GM21619 (cell line): ENCODE measurements around the gene PAIP2.
"Not testable (repeated sequence)": the region's sequence is repeated elsewhere in the genome, so short reads cannot be mapped to it uniquely, and the experiment has no call there.

Experiments
- ATAC-seq: cut with Tn5 transposase; IDR thresholded peaks from one replicate; pipeline ENCODE4 v1.9.1; 2021; ENCODE audit not compliant: unreplicated experiment

Gene PAIP2

DNA sequence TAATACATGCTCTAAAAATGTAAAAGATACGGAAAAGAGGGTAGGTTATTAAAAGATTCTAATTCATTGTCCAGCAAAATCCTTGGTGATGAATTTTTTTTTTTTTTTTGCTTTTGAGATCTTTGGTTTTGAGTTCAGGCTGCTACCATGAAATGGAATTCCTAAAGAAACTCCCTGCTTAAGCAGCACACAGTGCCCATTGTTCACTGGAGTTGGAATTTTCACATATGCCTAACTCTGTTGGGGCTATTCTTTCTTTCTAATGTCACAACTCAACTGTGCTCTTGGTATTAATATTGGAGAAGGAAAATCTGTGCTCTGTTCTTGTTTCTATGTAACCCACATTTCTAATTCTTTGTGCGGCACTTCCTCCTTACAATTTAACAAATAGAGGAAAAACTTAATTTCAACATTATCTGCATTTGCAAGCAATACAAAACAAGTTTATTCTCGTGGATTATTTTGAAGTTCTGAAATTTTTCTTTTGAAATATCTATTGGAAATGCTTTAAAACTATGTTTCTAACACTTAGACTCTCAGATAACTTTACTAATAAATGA lies 26.5 kb upstream of the PAIP2 start:
- no peak for ATAC-seq

DNA sequence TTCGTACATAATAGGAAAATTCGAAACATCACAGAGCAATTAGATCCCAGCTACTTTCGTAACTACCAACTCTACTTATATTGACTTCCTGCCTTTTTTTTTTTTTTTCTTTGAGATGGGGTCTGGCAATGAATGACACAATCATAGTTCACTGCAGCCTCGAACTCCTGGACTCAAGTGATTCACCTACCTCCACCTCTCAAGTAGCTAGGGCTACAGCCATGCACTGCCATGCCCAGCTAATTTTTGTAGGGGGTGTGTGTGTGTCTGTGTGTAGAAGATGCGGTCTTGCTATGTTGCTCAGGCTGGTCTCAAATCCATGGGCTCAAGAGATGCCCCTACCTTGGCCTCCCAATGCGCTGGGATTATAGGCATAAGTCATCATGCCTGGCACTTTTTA lies 5.8 kb upstream of the PAIP2 start:
- no peak for ATAC-seq

DNA sequence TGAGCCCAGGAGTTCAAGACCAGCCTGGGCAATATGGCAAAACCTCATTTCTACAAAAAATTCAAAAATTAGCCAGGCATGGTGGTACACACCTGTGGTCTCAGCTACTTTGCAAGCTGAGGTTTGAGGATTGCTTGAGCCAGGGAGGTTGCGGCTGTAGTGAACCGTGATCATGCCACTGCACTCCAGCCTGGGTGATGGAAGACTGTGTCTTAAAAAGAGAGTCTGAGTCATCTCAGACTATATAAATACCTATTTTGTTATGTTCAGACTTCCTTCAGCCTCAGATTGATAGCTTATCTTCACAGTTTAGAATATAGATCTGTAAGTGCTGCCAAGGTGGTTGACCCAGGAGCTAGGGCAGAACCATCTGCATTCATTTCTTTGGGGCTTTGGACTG lies 1.6 kb upstream of the PAIP2 start:
- no peak for ATAC-seq

DNA sequence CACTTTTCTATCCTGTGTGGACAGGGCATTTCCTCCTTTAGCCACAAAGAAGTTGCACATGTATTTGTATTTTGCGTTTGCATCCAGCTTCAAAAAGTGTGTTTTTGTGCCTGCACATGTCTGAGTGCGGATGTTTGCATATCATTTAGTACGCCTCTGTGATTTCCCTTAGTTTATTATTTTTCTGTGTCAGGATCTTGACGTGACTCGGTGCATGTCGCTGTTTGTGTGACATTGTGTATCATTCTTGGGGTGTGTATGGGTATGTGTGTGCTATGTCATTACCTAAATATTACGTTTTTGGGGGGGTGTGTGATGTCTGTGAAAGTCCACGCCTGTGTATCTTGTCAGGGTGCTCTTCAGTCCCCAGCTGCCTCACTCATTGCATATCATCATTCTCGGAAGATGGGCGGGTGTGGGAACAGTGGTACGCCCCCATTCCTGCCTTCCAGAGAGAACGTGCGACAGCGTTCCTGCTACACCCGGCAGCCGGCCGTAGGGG lies 416 bp upstream of the PAIP2 start:
- no peak for ATAC-seq

DNA sequence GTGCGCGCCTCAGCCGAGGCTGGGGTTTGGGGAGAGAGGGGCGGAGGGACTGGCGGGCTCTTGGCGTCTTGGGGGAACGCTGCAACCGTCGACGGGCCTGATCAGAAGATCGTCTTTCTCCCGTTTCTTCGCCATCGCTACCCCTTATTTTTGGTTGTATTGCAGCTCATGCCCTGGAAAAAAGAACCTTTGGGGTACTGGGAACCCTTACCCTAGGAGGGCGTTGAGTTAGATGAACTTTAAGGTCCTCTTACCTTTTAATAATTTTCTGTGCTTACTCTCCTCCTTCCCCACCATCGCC lies 719 bp downstream of the PAIP2 start:
- peak; percentile 53 for ATAC-seq

DNA sequence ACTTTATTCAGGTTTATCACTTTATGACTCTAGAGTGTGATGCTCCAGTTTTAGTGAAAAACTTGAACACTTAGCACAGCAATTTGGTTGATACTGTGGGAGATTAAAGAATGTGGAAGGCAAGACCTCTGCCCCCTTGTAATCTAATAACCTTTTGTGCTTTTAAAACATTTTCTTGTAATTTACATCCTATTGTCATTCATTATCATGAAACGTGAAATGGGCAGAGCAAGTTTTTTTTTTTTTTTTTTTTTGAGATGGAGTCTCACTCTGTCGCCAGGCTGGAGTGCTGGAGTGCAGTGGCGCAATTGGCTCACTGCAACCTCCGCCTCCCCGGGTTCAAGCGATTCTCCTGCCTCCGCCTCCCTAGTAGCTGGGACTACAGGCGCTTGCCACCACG lies 1.8 kb downstream of the PAIP2 start:
- ATAC-seq = no peak

DNA sequence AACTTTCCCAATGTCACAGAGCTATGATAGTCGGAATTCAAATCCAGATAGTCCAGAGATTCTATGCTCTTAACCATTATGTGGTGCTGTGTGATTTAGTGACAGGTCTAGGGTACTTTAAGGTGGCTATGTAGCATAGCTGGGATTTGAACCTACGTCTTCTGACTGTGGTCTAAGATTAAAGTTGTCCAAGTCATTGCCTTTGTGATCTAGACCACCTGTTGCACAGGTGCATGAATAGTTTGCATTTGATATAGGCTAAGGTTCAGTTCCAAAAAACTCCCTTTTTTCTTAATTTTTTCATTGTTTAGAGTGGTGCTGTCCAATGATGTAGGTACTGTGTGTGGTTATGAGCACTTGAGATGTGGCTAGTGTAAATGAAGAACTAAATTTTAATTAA lies 2.5 kb downstream of the PAIP2 start:
- ATAC-seq = no peak

DNA sequence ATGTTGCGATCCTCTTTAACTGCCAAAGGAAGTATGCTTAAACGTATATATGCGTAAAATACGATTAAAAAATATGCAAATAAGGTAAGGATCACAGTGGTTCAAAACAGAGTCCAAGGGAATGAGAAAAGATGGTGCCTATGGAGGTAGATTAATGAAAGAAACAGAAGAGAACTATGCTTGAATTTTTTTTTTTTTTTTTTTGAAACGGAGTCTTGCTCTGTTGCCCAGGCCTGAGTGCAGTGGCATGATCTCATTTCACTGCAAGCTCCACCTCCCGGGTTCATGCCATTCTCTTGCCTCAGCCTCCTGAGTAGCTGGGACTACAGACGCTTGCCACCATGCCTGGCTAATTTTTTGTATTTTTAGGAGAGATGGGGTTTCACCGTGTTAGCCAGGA lies 3.8 kb downstream of the PAIP2 start:
- not testable (repeated sequence) for ATAC-seq

DNA sequence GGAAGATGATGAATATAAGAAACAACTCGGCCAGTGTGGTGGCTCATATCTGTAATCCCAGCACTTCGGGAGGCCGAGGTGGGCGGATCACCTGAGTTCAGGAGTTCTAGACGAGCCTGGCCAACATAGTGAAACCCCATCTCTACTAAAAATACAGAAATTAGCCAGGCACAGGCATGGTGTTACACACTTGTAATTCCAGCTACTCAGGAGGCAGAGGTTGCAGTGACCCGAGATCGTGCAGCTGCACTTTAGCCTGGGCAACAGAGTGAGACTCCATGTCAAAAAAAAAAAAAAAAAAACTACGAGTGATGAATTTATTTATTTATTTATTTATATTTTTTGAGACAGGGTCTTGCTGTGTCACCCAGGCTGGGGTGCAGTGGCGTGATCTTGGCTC lies 6.2 kb downstream of the PAIP2 start:
- not testable (repeated sequence) for ATAC-seq

DNA sequence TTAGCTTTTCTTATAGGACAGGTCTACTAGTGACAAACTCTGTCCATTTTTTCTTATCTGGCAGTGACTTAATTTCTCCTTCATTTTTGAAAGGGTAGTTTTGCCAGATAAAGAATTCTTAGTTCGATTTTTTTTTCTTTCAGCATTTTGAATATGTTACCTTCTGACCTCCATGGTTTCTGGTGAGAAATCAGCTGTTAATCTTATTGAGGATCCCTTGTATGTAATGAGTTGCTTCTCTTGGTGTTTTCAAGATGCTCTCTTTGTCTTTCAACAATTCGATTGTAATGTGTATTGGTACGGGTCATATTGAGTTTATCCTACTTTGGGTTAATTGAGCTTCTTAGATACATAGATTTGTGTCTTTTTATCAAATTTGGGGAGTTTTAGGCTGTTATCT lies 12.5 kb downstream of the PAIP2 start:
- no peak for ATAC-seq

DNA sequence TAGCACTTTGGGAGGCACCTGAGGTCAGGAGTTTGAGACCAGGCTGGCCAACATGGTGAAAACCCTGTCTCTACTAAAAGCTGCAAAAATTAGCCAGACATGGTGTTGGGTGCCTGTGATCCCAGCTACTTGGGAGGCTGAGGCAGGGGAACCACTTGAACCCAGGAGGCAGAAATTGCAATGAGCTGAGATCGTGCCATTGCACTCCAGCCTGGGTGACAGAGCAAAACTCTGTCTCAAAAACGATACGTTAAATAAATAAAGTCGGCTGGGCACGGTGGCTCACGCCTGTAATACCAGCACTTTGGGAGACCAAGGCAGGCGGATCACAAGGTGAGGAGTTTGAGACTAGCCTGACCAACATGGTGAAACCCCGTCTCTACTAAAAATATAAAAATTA lies 14.2 kb downstream of the PAIP2 start:
- ATAC-seq = not testable (repeated sequence)

DNA sequence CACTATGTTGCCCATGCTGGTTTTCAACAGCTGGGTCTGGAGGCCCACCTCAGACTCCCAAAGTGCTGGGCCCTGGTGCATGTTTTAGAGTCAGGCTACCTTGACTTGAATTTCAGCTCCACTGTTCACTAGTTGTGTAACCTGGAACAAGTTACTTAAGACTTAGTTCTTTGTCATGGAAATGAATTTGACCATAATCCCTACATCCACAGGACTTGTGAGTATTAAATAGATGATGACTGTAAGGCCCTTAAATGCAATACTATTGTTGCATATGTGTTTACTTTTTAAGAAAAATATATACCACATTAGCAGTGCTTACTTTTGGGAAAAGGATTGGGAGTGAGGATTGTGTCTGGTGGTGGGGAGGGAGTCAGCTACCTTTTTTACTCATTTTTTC lies 16.4 kb downstream of the PAIP2 start:
- ATAC-seq = no peak

DNA sequence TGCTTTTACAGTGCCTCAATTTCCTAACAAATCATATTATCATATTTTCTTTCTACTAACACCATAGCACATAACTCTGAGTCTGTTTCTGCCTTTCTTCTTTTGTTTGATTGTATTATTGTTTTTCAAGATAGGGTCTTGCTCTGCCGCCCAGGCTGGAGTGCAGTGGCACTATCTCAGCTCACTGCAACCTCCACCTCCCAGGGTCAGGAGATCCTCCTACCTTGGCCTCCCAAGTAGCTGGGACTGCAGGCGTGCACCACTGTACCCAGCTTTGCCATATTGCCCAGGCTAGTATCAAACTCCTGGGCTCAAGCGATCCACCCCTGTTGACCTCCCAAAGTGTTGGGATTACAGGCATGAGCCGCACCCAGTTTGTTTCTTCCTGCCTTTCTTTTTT lies 18.7 kb downstream of the PAIP2 start:
- ATAC-seq = no peak

DNA sequence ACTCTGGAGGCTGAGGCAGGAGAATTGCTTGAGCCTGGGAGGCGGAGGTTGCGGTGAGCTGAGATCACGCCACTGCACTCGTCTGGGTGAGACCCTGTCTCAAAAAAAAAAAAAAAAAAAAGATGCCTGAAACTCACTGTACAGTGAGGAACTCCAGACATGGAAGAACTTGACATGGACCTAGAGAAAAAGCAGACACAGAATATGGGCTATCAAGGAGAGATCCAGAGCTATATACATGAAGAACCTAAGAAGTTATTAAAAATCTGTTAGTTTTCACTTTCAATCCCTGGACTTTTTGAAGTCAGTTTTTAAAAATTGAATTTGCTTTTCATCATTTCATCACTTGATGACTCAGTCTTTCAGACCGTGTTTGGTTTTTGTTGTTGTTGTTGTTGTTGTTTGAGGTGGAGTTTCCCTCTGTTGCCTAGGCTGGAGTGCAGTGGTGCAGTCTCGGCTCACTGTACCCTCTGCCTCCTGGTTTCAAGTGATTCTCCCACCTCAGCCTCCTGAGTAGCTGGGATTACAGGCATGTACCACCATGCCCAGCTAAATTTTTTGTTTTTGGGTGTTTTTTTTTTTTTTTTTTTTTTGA lies 20.3 kb downstream of the PAIP2 start:
- ATAC-seq = no peak

DNA sequence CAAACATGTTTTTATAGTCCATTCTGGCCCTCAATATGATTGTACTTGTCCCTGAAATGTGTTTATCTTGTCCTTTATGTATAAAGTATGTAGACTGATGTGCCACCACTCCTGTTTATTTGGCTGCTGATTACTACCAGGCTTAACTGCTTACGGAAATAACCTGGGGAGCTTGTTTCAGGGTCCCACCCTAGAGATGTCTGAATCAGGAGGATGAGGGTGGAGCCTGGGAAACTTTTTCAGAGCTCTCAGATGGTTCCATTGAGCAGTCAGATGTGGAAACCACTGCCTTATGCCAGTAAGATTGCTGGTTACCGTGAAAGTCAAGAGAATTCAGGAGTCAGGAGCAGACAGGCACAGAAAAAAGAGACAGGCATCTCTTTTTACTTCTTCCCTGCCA lies 22.3 kb downstream of the PAIP2 start:
- no peak for ATAC-seq

DNA sequence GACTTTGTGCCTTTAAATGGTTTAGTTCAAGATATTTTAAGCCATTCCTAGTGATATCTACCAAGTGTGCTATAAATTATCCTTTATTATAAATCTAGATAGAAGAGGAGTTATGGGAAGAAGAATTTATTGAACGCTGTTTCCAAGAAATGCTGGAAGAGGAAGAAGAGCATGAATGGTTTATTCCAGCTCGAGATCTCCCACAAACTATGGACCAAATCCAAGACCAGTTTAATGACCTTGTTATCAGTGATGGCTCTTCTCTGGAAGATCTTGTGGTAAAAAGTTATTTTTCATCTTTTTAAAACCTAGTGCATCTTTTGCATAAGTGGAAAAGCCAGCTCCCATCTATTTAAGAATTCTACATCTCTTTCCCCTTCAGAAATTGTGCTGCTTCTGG lies 22.8 kb downstream of the PAIP2 start:
- no peak for ATAC-seq

DNA sequence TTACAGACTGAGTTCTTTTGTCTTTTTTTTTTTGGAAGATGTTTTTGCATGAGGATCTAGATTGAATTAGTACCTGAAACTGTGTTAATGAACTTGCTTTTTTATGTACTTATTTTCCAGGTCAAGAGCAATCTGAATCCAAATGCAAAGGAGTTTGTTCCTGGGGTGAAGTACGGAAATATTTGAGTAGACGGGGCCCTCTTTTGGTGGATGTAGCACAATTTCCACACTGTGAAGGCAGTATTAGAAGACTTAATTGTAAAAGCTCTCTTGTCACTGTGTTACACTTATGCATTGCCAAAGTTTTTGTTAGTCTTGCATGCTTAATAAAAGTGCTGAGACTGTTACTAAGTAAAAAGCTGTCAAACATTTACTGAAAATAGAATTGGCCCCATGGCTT lies 27.0 kb downstream of the PAIP2 start:
- no peak for ATAC-seq

DNA sequence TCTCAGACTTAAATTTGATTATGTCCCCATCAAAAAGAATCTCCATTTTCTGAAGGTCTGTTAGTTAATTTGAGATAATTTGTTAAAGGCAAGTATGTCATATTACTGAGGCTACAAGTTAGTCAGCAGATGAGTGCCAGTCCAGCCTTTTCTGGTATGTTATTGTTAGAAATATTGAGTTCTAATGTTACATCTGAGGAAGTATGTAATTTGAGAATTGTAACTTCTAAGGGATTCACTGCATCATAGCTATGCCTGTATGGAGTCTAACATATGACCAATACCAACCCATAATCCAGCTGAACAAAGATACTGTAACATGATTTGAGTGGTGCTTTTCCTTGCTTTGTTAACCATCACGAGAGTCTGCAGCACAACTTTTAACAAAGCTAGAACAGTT lies 27.5 kb downstream of the PAIP2 start:
- no peak for ATAC-seq

DNA sequence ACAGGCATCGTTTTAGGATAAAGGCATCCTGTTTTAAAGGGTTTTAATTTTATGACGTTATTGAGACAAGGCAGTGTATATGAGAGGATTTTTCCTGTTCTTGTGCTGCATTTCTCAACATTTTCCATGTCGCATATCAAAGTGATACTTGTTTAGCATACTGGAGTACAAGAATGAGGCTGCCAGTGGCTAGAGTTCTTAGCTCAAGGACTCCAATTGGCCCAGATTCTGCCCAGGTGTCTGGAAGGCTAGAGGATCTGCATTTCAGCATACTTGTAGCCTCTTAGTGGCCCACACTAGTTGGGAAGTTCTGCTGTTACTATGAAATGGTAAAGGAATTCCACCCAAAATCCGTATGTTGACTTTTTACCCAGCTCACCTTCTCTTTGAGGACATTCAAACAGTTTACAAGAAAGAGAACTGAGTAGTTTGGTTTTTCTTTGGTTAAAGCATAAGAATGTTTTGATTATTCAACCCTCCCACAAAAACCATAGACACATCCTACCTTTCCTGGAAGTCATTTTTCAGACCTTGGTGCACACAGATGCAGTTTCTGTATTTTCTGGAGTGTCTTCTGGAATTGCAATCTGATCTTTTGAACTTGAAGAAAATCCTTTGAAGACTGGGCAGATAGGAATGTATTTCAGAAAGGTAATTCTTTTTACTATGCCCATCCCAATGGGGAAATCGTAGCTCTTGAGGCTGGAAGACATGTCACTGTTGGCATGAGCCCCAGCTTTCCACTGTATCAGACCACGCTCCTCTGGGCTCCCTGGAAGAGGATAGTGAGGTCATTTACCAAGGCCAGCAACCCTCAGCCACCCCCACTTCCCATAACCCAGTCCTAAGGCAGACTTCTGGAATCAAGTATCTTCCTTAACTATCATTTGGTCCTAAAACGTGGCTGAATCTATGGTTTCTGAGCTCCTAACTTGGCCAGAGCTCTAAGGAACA lies 30.1 kb downstream of the PAIP2 start:
- ATAC-seq = no peak

DNA sequence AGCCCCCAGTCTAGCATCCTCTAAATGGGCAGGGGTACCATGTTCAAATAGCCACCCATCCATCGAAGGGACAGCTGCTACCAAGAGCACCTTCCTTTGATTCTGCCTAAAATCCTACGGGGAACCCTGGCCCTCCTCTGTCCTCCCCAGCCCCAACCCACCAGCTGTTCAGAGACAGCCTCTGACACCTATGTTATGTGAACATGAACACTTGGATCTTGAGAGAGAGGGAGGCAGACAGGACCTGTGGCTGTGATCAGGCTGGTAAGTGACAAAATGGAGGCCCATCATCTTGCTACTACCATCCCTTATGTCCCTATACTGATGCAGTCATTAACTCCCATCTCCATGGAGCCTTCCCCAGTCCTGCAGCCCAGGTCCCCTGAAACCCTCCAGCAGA lies 33.3 kb downstream of the PAIP2 start:
- no peak for ATAC-seq

DNA sequence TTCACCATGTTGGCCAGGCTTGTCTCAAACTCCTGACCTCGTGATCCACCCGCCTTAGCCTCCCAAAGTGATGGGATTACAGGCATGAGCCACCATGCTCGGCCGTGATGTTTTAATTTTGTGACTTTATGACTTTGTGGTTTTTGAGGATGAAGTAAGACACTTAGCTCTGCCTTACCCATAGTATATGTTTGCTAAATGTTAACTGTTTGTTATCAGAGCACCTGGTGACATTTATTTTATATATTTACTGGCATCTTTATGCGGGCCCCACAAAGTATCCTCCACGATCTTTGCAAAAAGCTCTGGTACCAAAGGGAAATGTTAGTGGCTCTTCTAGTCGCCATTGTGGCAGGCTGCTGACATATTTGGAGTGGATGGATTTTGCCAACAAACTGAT lies 34.7 kb downstream of the PAIP2 start:
- no peak for ATAC-seq

DNA sequence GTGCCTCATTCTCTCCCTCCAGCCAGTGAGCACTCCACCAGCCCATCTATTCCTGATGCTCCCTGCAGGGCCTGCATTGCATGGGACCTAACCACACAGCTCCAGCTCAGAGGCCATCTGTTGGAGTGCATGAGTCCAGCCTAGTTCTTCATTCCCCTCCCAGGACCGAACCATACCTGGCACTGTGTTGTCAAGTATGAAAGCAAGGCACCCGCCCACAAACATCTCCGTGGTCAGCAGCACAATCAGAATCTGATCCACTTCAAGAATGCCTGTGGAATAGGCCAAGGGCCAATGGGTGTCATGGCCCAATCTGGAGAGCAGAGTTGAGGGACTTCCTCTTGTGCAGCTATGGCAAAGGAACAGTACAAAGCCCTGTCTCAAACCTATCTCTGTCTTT lies 35.6 kb downstream of the PAIP2 start:
- no peak for ATAC-seq
